DND-41 (cell line): ENCODE data around the gene IHH.

Experiments
- ATAC-seq: fragments of 200-7000 bp; cut with Tn5 transposase; 3 replicates; pipeline ENCODE4 v1.9.1; 2021; ENCODE audit warnings: low read depth; ENCODE audit not compliant: insufficient read depth
- DNase-seq: peaks from one replicate; pipeline ENCODE4 v3.0.0-alpha.2; 2020
- H2AFZ ChIP-seq: 2 replicates; pipeline ENCODE4 v1.6.0; 2012; ENCODE audit warnings: low read depth, low read length
- H3K27ac ChIP-seq: 2 replicates; pipeline ENCODE4 v1.5.1; 2012; ENCODE audit warnings: low read length, inconsistent platforms
- H3K27me3 ChIP-seq: fragments of 200-600 bp; sonication (generic); 2 replicates; pipeline ENCODE4 v1.6.0; 2012; ENCODE audit warnings: low read length, mild to moderate bottlenecking, inconsistent platforms; ENCODE audit not compliant: insufficient read depth, poor library complexity
- H3K36me3 ChIP-seq: 2 replicates; pipeline ENCODE4 v1.5.1; 2012; ENCODE audit warnings: low read length, inconsistent platforms; ENCODE audit not compliant: insufficient read depth
- H3K4me1 ChIP-seq: 2 replicates; pipeline ENCODE4 v1.5.1; 2012; ENCODE audit warnings: mild to moderate bottlenecking, low read length; ENCODE audit not compliant: insufficient read depth
- H3K4me2 ChIP-seq: 2 replicates; pipeline ENCODE4 v1.6.0; 2012; ENCODE audit warnings: mild to moderate bottlenecking, moderate library complexity, low read length, inconsistent platforms; ENCODE audit not compliant: insufficient read depth
- H3K4me3 ChIP-seq, 2 experiments: fragments of 200-600 bp in 1 of 2; shearing (Covaris generic) in 1 of 2; 2 replicates each; pipeline ENCODE4 v1.5.1; 2012 to 2016; ENCODE audit warnings: inconsistent platforms in 2 of 2, low read length in 2 of 2, mild to moderate bottlenecking in 2 of 2, low read depth in 1 of 2, moderate library complexity in 1 of 2
- H3K79me2 ChIP-seq: 2 replicates; pipeline ENCODE4 v1.6.0; 2012; ENCODE audit warnings: low read length, inconsistent platforms; ENCODE audit not compliant: insufficient read depth
- H3K9ac ChIP-seq: 2 replicates; pipeline ENCODE4 v1.6.0; 2012; ENCODE audit warnings: low read depth, mild to moderate bottlenecking, inconsistent platforms, low read length, moderate library complexity
- H3K9me3 ChIP-seq: 2 replicates; pipeline ENCODE4 v1.5.1; 2012; ENCODE audit warnings: low read length, moderate library complexity, mild to moderate bottlenecking, inconsistent platforms; ENCODE audit not compliant: insufficient read depth, severe bottlenecking
- H4K20me1 ChIP-seq: 2 replicates; pipeline ENCODE4 v1.6.0; 2012; ENCODE audit warnings: low read length; ENCODE audit not compliant: insufficient read depth
- CTCF ChIP-seq: IDR thresholded peaks from 2 replicates; pipeline ENCODE4 v1.5.1; 2012; ENCODE audit warnings: borderline replicate concordance, low read length, moderate library complexity, mild to moderate bottlenecking; ENCODE audit not compliant: poor library complexity, severe bottlenecking; ENCODE audit errors: extremely low read depth
- EZH2 ChIP-seq: IDR thresholded peaks from 3 replicates; pipeline ENCODE4 v1.6.1; 2012; ENCODE audit warnings: borderline replicate concordance, low read depth, mild to moderate bottlenecking, moderate library complexity, low read length, inconsistent platforms; ENCODE audit not compliant: severe bottlenecking

The IHH gene

GRCh38 chr2:219028996-219029828 lies 31.5 kb downstream of the IHH start:
- no peak for TF ChIP-seq EZH2
- TF ChIP-seq CTCF: no peak
- Histone ChIP-seq H3K9me3 (no peaks in the 10 kb centered on the region), H3K36me3 (no peaks in the 10 kb centered on the region), H3K27me3 (peaks cover 20% of the 10 kb centered on the region), H3K4me2 (no peak overlapping the region), H3K4me3 (no peak overlapping the region), H4K20me1 (peaks cover 8% of the 10 kb centered on the region; the same call in 1 of the 2 replicates), H3K9ac (no peak overlapping the region), H2AFZ (no peak overlapping the region), H3K27ac (no peak overlapping the region), H3K4me1 (no peaks in the 10 kb centered on the region), H3K79me2 (no peaks in the 10 kb centered on the region)
- DNase-seq: no peak
- peak; percentile 39 for ATAC-seq

- H3K79me2 ChIP-seq: no peaks in the 10 kb centered on the region
- TF ChIP-seq EZH2 (no peak), CTCF (no peak)
- no peak overlapping the region for H2AFZ ChIP-seq
- H3K9me3 ChIP-seq: no peaks in the 10 kb centered on the region
- H3K9ac ChIP-seq: no peak overlapping the region
- H3K4me1 ChIP-seq: no peaks in the 10 kb centered on the region
- H3K4me3 ChIP-seq: no peak overlapping the region
- no peaks in the 10 kb centered on the region for H3K36me3 ChIP-seq
- DNase-seq (no peak), ATAC-seq (no peak)
- peaks cover 8% of the 10 kb centered on the region; the same call in 1 of the 2 replicates for H4K20me1 ChIP-seq
- no peak overlapping the region for H3K27ac ChIP-seq
- no peak overlapping the region for H3K4me2 ChIP-seq
- peaks cover 15% of the 10 kb centered on the region for H3K27me3 ChIP-seq
Measured at GRCh38 chr2:219028141-219028540, 32.6 kb downstream of the IHH start.

- H2AFZ ChIP-seq: no peak overlapping the region
- H4K20me1 ChIP-seq: peaks cover 8% of the 10 kb centered on the region; the same call in 1 of the 2 replicates
- no peak overlapping the region for H3K4me2 ChIP-seq
- H3K9ac ChIP-seq: no peak overlapping the region
- ATAC-seq: no peak
- H3K9me3 ChIP-seq: no peaks in the 10 kb centered on the region
- no peaks in the 10 kb centered on the region for H3K79me2 ChIP-seq
- no peak overlapping the region for H3K4me3 ChIP-seq
- H3K4me1 ChIP-seq: no peaks in the 10 kb centered on the region
- H3K27me3 ChIP-seq: peaks cover 13% of the 10 kb centered on the region
- H3K36me3 ChIP-seq: no peaks in the 10 kb centered on the region
- no peak for DNase-seq
- no peak for TF ChIP-seq CTCF
- no peak for TF ChIP-seq EZH2
- H3K27ac ChIP-seq: no peak overlapping the region
Measured at GRCh38 chr2:219027511-219028055, 33.1 kb downstream of the IHH start.
